ENCODE measurements around the gene STMN1. TPM values are rescaled to one million over a fixed set of nuclear protein-coding genes. Genes with fewer than 3 reads are reported as not detected.

STMN1 gene
- total RNA-seq, 1 experiment from 2014 or later = 418 TPM

GRCh38 chr1:25927521-25928265, 21.5 kb upstream of the STMN1 start:
- H3K4me3 Mint-ChIP-seq = no peak overlapping the region
- ChIA-PET POLR2A (no interaction called here), CTCF (interaction anchor here (2.1 to 3.6 kb wide), 2 partner anchors 32 to 70 kb away, joined by 6 to 22 read pairs; partner anchors contain the start of gene PAFAH2)
- TF ChIP-seq NFE2L1 (CRISPR knock-in tag; IDR thresholded peaks at IDR 0.05) = no peak
- TF ChIP-seq, protein P1, sequence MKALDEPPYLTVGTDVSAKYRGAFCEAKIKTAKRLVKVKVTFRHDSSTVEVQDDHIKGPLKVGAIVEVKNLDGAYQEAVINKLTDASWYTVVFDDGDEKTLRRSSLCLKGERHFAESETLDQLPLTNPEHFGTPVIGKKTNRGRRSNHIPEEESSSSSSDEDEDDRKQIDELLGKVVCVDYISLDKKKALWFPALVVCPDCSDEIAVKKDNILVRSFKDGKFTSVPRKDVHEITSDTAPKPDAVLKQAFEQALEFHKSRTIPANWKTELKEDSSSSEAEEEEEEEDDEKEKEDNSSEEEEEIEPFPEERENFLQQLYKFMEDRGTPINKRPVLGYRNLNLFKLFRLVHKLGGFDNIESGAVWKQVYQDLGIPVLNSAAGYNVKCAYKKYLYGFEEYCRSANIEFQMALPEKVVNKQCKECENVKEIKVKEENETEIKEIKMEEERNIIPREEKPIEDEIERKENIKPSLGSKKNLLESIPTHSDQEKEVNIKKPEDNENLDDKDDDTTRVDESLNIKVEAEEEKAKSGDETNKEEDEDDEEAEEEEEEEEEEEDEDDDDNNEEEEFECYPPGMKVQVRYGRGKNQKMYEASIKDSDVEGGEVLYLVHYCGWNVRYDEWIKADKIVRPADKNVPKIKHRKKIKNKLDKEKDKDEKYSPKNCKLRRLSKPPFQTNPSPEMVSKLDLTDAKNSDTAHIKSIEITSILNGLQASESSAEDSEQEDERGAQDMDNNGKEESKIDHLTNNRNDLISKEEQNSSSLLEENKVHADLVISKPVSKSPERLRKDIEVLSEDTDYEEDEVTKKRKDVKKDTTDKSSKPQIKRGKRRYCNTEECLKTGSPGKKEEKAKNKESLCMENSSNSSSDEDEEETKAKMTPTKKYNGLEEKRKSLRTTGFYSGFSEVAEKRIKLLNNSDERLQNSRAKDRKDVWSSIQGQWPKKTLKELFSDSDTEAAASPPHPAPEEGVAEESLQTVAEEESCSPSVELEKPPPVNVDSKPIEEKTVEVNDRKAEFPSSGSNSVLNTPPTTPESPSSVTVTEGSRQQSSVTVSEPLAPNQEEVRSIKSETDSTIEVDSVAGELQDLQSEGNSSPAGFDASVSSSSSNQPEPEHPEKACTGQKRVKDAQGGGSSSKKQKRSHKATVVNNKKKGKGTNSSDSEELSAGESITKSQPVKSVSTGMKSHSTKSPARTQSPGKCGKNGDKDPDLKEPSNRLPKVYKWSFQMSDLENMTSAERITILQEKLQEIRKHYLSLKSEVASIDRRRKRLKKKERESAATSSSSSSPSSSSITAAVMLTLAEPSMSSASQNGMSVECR (CRISPR knock-in tag; IDR thresholded peaks at IDR 0.05; ENCODE audit: borderline replicate concordance) = no peak
- TF ChIP-seq FOXP4 (CRISPR knock-in tag; IDR thresholded peaks at IDR 0.05) = no peak
- no peak for TF ChIP-seq MXD4 (CRISPR knock-in tag; IDR thresholded peaks at IDR 0.05; ENCODE audit: borderline replicate concordance)
- DNase-seq (ENCODE audit: low spot score) = peak; percentile 32
- no peak overlapping the region; the same call in 1 of the 2 replicates for H3K27ac Mint-ChIP-seq
- H3K4me1 Mint-ChIP-seq = peaks cover 25% of the 10 kb centered on the region
- H3K36me3 Mint-ChIP-seq = no peaks in the 10 kb centered on the region
- no peaks in the 10 kb centered on the region for H3K9me3 Mint-ChIP-seq
- peaks cover 9% of the 10 kb centered on the region for H3K27me3 Mint-ChIP-seq (ENCODE audit: low read depth)
- ATAC-seq = peak; percentile 26

- peak; percentile 42 for ATAC-seq
- Mint-ChIP-seq H3K4me3 (no peak overlapping the region), H3K27me3 (ENCODE audit: low read depth) (peaks cover 9% of the 10 kb centered on the region), H3K4me1 (peaks cover 30% of the 10 kb centered on the region), H3K27ac (peak overlapping the region; percentile 37; the same call in 1 of the 2 replicates), H3K36me3 (no peaks in the 10 kb centered on the region), H3K9me3 (no peaks in the 10 kb centered on the region)
- ChIA-PET CTCF (interaction anchor here (0.8 to 3.6 kb wide), 3 partner anchors 31 to 84 kb away, joined by 3 to 22 read pairs (median 6); partner anchors contain the start of gene PAFAH2), POLR2A (no interaction called here)
- no peak for TF ChIP-seq MXD4 (CRISPR knock-in tag; IDR thresholded peaks at IDR 0.05; ENCODE audit: borderline replicate concordance)
- TF ChIP-seq PRDM15 (CRISPR knock-in tag; IDR thresholded peaks at IDR 0.05) = peak; percentile 76
- no peak for TF ChIP-seq PRRX2 (CRISPR knock-in tag; IDR thresholded peaks at IDR 0.05)
- DNase-seq (ENCODE audit: low spot score) = peak; percentile 25
Measured at GRCh38 chr1:25926731-25927496, 20.7 kb upstream of the STMN1 start.

- ChIA-PET POLR2A (no interaction called here), CTCF (interaction anchor here (0.8 to 1.2 kb wide), 2 partner anchors 29 to 112 kb away, joined by 3 read pairs; no protein-coding TSS in a partner anchor)
- Mint-ChIP-seq H3K9me3 (no peaks in the 10 kb centered on the region), H3K36me3 (no peaks in the 10 kb centered on the region), H3K4me3 (no peak overlapping the region), H3K27ac (no peak overlapping the region), H3K4me1 (peaks cover 36% of the 10 kb centered on the region), H3K27me3 (ENCODE audit: low read depth) (peaks cover 16% of the 10 kb centered on the region)
- DNase-seq (ENCODE audit: low spot score) (no peak), ATAC-seq (no peak)
- TF ChIP-seq ZNF263 (CRISPR knock-in tag; IDR thresholded peaks at IDR 0.05; ENCODE audit: low read depth) = no peak
Measured at GRCh38 chr1:25924454-25924853, 18.2 kb upstream of the STMN1 start.
